ENCODE data around the gene GASK1A. TPM values are rescaled to one million over a fixed set of nuclear protein-coding genes. Genes with fewer than 3 reads are reported as not detected.

Gene GASK1A
- total and polyA plus RNA-seq, 10 of the 15 experiments (the other 5 are each of a cell fraction or from before 2014, with no cell fraction given), result 0.18 TPM; not detected in 9

GRCh38 chr3:43028678-43029490 lies 49.8 kb downstream of the GASK1A start (continued):
- no peak for TF ChIP-seq PBX3 (IDR thresholded peaks at IDR 0.05; ENCODE audit: insufficient replicate concordance, low read depth, low read length)
- no peak for TF ChIP-seq SIN3A (IDR thresholded peaks at IDR 0.05; ENCODE audit: low read depth, low read length)
- TF ChIP-seq EGR1 (IDR thresholded peaks at IDR 0.05; ENCODE audit: borderline replicate concordance in 1 of 2, low read depth in 2 of 2, low read length in 2 of 2), result no peak
- TF ChIP-seq SMAD1 (IDR thresholded peaks at IDR 0.05; ENCODE audit: low read depth, partially characterized antibody), result no peak

GRCh38 chr3:43030162-43030935 lies 51.2 kb downstream of the GASK1A start:
- H3K36me3 ChIP-seq (ENCODE audit: control insufficient read depth in 2 of 2, insufficient read depth in 2 of 2, low read length in 1 of 2), result no peaks in the 10 kb centered on the region
- no peaks in the 10 kb centered on the region for H3K79me2 ChIP-seq (ENCODE audit: control insufficient read depth, insufficient read depth, low read length)
- RAD21 ChIA-PET (ENCODE audit: unreplicated experiment), result no interaction called here
- POLR2A ChIA-PET, result no interaction called here
- no peak for ATAC-seq
- DNase-seq (ENCODE audit: low read depth, low spot score), result no peak
- H3K9ac ChIP-seq (ENCODE audit: control insufficient read depth, insufficient read depth, low read length), result no peak overlapping the region
- in situ Hi-C loops (cut with MboI), result no loop called here
- no peaks in the 10 kb centered on the region for H3K4me1 ChIP-seq (ENCODE audit: control insufficient read depth, insufficient read depth, low read length)
- SMC1A ChIA-PET (ENCODE audit: uncharacterized antibody, unreplicated experiment), result no interaction called here
- CTCF ChIA-PET, result no interaction called here
- H3K27me3 ChIP-seq (replicated peaks in 1 of 2; ENCODE audit: control insufficient read depth in 2 of 2, insufficient read depth in 2 of 2, low read length in 1 of 2), result no peaks in the 10 kb centered on the region; a peak in 1 of 4 replicates
- H3K4me2 ChIP-seq (ENCODE audit: control insufficient read depth, insufficient read depth), result no peak overlapping the region
- no peak for TF ChIP-seq BACH1 (IDR thresholded peaks at IDR 0.05; ENCODE audit: borderline replicate concordance)
- no peak for TF ChIP-seq MXI1 (IDR thresholded peaks at IDR 0.05; ENCODE audit: low read depth, low read length)
- TF ChIP-seq ESRRA (IDR thresholded peaks at IDR 0.05; ENCODE audit: low read length), result no peak
- no peak for TF ChIP-seq MEF2B (IDR thresholded peaks at IDR 0.05; ENCODE audit: partially characterized antibody, poor library complexity, severe bottlenecking)
- TF ChIP-seq ZSCAN29 (IDR thresholded peaks at IDR 0.05), result no peak
- TF ChIP-seq USF2 (IDR thresholded peaks at IDR 0.05; ENCODE audit: borderline replicate concordance, low read depth, low read length), result no peak
- TF ChIP-seq CTCF (IDR thresholded peaks at IDR 0.05 in 2 of 3, conservative IDR thresholded peaks at IDR 0.05 in 1 of 3; ENCODE audit: control insufficient read depth in 2 of 3, extremely low read depth in 1 of 3, insufficient read depth in 1 of 3, low read depth in 3 of 3, low read length in 3 of 3), result no peak
- TF ChIP-seq PKNOX1 (IDR thresholded peaks at IDR 0.05), result no peak
- TF ChIP-seq HDGF (IDR thresholded peaks at IDR 0.05), result no peak
- TF ChIP-seq SPI1 (IDR thresholded peaks at IDR 0.05; ENCODE audit: borderline replicate concordance, insufficient read depth, low read depth, low read length), result no peak
- TF ChIP-seq CEBPB (IDR thresholded peaks at IDR 0.05; ENCODE audit: borderline replicate concordance in 1 of 2, low read depth in 2 of 2, low read length in 2 of 2), result no peak
- no TSS peak for BruUV-seq (replicated peaks)
- intact Hi-C loops (cut with micrococcal nuclease; ENCODE audit: unreplicated experiment), result no loop called here
- H3K27ac ChIP-seq (ENCODE audit: control insufficient read depth, insufficient read depth), result no peak overlapping the region
- H3K9me3 ChIP-seq (replicated peaks; ENCODE audit: control insufficient read depth, insufficient read depth, low read length), result no peaks in the 10 kb centered on the region
- WGBS (ENCODE audit: insufficient coverage, insufficient replicate concordance, low lambda C conversion rate, missing lambda C conversion rate), result 49% methylated on average over 15 of the region's 15 CpGs
- no peak overlapping the region for H2AFZ ChIP-seq (ENCODE audit: control insufficient read depth, low read depth, low read length)
- no peak for FAIRE-seq
- H3K4me3 ChIP-seq, result no peak overlapping the region
- H4K20me1 ChIP-seq (ENCODE audit: control insufficient read depth, insufficient read depth), result no peaks in the 10 kb centered on the region

Data from GM12878 (cell line).